Stimulated activated CD4-positive, alpha-beta T cell treated with anti-CD3 and anti-CD28 coated beads, TNF-alpha, amount 100 ng/mL, for 4 hours (primary cell): ENCODE data around the gene USP8.
"Not testable (repeated sequence)": the region's sequence is repeated elsewhere in the genome, so short reads cannot be mapped to it uniquely, and the experiment has no call there.

Experiments used
- DNase-seq, 3 experiments: peaks; one replicate each; pipeline ENCODE4 v3.0.0-alpha.2; 2020; ENCODE audit warnings: low read depth in 3 of 3

USP8 gene

DNA sequence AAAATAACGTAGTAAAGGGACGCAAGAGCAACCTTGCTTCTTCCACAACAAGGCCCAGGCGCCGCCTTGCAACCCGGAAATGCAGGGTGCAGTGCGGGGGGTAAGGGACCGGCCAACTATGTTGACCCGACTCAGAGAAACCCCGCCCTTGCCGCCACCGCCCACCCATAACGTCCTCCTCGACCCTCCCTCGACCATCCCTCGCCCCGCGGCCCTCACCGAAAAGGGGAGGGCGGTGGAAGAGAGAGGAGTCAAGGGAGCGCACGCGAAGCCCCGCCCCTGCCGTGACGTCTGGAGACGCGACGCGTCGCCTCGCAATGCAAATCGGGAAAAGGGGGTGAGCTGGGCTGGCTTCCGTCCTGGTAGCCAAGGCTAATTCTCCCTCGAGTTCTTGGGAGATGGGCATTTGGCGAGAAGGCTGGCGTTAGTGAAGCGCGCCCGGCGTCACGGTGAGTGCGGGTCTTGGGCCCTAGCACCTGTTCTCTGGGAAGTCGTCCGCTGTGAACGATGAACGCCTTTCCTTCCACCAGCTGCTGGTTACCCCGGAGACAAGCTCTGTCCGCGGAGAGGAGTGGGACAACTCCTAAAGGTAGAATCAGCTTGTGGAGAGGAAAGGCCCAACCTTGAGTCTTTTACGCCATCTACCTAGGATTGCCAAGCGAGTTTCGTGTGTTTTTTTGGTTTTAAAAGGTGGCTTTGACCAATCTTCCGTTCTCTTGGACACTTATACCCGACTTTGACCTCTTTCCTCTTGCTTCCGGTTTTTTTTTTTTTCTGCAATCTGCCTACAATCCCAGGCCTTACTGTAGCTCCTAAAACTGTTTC, at the start of gene USP8:
USP8 (plus strand) TSS at position 340 of the 825 bp plus-strand sequence. CDS start 14,669 bp downstream, outside the sequence.
- peak; percentile 79 to 86 (median 85) for DNase-seq

DNA sequence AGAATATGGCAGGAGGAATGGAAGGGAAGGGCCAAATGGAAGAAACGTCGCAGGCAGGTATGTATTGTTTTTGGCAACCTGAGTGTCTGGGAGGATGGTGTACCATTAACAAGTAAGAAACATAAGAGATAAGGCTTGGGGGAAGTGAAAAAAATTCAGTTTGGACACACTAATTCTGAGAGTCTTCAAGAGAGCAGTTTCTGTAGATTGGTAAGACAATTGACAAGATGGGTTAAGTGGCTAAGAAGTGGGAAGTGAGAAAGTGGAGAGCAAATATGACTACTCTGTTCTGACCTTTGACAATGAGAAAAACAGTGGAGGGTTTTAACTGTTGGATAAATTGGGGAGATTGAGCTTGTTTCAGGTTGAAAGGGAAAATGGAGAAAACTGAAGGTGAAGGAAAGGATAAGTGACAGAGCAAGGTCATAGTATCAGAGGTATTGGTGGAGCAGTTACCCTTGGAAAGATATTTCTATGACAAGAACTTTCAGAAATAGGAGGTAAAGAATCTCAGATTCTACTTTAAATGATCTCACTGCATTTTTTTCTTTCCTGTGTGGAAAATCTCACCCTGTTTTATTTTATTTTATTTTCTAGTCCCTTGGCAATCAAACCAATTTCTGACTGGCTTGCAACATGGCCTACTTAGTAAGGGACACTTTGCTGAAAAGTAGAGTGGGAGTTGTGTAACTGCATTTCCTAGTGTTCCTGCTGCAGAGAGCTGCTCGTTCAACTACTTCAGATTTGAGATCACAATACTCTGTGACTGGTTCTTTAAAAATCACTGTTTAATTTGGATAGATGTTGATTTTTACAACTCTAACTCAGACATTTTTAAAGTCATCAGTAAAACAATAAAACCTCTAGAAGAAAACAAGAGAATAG, 46.1 kb upstream of the USP8 start:
- DNase-seq: no peak

DNA sequence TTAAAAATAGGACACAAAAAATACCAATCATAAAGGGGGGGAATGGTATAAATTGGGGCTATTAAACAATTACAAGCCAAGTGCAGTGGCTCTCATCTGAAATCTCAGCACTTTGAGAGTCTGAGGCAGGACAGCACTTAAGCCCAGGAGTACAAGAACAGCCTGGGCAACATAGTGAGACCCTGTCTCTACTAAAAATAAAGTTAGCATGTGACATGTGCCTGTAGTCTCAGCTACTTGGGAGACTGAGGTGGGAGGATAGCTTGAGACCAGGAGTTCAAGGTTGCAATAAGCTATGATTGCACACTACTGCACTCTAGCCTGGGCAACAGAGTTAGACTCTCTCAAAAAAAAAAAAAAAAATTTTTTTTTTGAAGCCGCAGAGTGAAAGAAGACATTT, 45.4 kb upstream of the USP8 start:
- no peak for DNase-seq

DNA sequence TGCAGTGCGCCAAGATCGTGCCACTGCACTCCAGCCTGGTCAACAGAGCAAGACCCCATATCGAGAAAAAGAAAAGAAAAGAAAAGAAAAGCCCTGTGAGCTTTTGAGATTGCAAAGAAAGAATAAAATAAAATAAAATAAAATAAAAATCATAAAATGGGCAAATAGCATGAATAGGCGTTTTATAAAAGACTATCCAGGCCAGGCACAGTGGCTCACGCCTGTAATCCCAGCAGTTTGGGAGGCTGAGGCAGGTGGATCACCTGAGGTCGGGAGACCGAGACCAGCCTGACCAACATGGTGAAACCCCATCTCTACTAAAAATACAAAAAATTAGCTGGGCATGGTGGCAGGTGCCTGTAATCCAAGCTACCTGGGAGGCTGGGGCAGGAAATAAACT, 44.8 kb upstream of the USP8 start:
- DNase-seq: not testable (repeated sequence)

DNA sequence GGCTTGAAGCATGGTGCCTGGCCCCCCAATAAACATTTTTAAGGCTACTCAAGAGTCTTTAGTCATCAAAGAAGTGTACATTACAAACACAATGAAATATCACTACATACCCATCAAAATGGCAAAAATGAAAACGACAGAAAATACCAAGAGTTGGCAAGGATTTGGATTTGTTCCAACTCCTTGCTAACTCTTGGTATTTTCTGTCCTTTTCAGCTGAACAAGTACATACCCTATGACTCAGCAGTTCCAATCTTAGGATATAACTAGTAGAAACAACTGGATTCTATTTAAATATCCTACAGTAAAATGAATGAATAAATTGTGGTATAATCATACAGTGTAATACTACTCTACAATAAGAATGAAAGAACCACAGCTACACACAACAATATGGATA, 44.1 kb upstream of the USP8 start:
- no peak for DNase-seq

DNA sequence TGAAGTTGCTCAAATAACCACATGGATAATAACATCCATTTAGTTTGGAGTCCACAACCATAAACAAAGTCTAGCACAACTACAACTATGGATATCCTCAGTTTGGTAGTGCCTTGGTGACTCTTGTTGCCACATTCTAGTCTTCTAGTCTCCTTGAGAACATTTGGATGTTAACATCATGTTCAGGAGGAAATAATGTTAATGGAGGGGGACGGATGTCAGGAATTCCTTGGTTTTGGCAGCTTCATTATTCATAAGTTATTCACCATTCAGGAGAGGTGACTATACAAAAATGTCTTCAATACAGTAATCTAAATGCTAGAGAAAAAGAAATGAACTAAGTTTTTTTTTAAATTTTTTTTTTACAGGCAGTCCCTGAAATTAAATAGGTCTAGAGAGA, 42.8 kb upstream of the USP8 start:
- no peak for DNase-seq

DNA sequence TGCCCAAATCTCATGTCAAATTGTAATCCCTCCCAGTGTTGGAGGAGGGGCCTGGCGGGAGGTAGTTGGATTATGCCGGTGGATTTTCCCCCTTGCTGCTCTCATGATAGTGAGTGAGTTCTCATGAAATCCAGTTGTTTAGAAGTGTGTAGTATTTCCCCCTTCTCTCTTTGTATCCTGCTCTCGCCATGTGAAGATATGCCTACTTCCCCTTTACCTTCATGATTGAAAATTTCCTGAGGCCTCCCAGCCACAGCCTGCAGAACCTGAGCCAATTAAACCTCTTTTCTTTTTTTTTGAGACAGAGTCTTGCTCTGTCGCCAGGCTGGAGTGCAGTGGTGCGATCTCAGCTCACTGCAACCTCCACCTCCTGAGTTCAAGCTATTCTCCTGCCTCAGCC, 41.8 kb upstream of the USP8 start:
- not testable (repeated sequence) for DNase-seq

DNA sequence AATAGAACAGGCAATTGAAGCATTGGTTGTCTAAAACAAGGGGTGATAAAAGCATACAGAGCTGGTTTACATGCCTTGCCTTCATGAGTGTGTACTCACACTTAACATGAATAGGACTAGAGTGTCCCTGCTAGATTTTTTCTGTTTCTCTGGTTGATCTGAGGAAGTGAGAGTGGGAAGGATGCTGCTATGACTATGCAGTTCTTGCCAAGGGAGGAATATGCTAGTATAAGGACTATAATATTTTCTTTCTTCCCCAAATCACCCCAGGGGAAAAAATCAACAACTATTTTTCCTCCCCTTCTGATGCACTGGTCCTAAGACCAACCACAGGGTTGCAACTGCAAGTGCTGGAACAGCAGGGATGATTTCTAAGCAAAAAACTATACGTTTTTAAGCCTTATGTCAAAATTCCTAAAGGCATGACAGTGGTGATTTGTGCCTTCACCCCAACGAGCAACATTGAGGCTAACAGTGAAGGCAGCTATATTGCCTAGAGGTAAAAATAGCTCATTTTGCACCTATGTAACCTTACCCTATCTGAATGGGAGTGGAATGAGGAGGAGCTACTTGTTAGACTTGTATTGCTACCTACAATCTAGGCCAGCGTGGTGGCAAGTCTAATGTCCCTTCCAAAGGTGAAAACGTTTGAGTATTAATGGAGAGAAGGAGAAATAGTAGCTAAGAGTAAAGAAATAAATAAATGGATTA, 33.5 kb upstream of the USP8 start:
- no peak for DNase-seq

DNA sequence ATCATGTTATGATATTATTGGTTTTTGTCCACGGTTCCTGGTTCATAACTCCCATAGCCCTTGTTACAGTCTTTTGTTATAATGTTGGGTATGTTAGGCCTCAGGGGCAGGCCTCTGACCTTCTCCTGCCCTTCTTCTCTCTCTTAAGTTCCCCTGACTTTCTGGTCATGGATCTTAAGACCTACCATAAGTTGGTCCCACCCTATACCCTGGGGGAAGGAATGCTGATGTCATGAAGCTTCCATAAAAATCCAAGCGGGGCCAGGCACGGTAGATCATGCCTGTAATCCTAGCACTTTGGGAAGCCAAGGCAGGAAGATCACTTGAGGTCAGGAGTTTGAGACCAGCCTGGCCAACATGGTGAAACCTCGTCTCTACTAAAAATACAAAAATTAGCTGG, 32.6 kb upstream of the USP8 start:
- DNase-seq: not testable (repeated sequence)

DNA sequence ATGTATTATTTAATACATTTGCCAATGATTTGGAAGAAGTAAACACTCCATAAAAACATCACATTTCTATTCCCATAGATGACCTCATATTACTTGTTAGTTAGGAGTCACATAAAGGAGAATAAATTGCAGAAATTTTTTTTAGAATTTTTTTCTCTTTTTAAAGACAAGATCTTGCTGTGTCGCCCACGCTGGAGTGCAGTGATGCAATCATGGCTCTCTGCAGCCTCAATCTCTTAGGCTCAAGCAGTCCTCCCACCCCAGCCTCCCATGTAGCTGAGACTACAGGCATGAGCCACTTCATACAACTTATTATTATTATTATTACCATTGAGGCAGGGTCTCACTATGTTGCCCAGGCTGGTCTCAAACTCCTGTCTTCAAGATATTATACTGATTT, 12.3 kb upstream of the USP8 start:
- DNase-seq: no peak

DNA sequence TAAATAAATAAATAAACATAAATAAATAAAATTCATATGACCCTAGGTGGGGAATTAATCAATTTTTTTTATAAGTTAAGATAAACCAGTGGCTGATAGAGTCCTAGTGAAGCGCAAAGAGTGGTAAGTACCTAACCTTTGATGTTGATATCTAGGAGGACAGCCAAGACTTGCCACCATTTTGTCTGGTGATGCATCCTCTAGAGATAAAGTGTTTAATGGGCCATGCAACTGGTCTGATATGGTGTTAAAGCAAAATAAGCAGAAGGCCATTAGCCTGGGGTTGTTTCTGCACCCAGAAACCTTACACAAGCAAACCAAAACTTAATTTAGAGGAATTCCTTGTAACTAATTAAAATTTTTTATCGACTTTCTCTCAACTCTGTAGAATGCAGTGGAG, 9.6 kb upstream of the USP8 start:
- no peak for DNase-seq

DNA sequence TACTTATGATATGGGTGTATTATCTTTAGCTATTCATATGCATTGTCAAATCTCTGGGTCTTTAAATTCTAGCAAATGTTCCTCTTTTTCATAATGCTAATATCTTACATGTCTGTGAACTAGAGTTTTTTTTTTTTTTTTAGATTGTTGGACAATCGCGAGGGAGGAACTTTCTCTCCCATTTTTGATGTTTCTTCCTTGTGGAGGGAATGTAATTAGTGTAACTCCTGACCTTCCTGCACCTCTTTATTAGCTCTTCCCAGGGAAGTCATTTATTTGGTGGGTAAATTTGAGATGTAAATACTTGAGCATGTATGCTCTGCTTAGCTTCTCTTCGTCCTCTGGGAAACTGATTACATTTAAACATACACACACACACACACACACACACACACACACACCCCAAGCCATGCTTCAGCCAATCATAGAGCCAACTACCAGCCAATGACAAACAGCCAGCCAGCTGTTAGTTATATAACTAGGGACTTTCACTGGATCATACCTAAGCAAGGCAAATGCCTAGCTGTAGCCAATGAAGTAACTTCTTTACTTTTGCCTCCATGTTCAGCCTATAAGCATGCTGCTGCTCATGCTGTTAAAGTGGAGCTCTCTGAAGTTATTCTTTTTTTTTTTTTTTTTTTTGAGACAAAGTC, 8.3 kb upstream of the USP8 start:
- DNase-seq: no peak

DNA sequence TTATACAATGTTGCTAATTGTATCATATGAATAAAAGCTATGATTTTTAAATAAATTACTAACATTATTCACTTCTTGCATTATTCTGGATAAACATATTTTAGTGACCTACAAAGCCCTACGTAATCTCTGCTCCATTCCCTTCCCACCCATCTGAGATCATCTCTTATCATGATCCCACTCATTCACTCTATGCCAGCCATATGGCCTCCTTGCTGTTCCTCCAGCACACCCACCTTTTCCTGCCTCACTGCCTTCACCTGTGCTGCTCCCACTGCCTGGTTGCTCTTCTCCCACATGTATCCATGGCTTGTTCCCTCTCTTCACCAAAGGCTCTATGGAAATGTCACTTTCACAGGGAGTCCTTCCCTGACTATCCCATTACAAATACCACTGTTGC, 7.3 kb upstream of the USP8 start:
- no peak for DNase-seq

DNA sequence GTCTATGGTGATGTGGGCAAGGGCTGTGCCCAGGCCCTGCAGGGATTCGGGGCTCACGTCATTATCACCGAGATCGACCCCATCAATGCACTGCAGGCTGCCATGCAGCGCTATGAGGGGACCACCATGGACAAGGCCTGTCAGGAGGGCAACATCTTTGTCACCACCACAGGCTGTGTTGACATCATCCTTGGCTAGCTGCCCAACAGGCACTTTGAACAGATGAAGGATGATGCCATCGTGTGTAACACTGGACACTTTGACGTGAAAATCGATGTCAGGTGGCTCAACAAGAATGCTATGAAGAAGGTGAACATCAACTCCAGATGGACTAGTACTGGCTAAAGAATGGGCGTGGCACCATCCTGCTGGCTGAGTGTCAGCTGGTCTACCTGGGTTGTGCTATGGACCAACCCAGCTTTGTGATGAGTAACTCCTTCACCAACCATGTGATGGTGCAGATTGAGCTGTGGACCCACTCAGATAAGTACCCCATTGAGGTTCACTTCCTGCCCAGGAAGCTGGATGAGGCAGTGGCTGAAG, 6.1 kb upstream of the USP8 start:
- DNase-seq: no peak

DNA sequence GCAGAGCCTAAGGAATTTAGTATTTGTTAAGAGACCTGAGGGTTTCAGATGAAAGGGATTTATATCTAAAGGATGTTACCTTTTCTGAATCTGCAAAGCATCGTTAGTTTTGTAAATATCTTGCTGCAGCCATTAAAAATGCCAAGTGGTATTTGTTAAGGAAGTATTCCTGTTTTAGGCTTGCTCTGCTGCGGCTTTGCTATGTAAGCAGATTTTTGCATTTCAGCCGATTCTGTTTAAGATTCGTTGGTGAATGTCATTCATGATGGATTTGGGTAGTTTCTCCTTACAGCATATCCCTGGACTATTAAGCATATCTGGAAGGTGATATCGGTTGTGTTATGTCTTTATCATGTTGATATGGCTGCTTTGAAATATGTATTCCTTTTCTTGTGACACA, 1.0 kb downstream of the USP8 start:
- DNase-seq: no peak

DNA sequence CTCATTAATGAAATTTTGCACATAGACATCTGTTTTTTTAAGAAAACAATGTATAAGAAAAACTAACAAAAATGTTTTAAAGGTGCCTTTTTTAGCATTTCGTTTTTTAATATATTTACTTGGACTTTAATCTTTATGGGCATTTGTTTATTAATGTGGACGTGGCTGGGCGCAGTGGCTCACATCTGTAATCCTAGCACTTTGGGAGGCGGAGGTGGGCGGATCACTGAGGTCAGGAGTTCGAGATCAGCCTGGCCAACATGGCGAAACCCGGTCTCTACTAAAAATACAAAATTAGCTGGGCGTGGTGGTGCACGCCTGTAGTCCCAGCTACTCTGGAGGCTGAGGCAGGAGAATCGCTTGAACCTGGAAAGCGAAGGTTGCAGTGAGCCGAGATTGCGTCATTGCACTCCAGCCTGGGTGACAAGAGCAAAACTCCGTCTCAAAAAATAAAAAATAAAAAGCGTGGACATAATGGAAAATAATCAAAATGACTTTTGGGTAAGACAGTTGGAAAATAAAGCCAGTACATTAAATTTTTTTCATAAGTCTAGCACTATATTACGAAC, 1.6 kb downstream of the USP8 start:
- DNase-seq: not testable (repeated sequence)

DNA sequence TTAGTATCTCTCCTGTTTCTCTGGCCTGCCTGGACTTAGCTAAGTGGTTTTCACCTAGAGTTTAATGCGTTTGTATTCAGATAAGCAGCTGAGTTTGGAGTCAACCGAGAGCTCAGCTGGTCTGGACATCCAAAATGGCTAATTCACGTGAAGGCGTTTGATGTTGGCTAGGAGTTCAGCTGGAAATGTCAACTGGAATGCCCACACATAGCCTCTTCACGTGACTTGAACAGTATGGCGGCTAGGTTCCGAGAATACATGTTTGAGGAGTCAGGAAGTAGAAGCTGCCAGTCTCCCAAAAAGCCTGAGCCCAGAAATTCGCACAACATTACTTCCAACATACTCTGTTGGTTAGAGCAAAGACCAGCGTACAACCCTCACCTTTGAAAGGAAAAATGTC, 2.2 kb downstream of the USP8 start:
- DNase-seq: no peak

DNA sequence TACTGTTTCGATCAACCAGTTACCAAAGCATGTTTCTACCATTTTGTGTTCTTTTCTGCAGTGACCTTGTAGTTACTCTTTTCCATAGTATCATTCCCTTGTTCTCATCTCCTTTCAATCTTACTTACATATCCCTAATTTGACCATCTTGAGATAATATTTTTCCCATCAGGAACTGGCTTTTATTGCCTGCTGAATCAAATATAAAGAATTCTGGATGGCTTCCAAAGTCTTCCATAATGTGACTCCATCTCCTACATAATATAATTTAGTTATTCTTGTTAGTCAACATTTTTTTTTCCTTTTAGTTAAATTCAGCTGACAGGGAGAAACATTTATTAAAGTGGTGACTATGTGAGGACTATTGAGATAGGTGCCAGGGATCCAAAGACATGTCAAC, 7.0 kb downstream of the USP8 start:
- no peak for DNase-seq

DNA sequence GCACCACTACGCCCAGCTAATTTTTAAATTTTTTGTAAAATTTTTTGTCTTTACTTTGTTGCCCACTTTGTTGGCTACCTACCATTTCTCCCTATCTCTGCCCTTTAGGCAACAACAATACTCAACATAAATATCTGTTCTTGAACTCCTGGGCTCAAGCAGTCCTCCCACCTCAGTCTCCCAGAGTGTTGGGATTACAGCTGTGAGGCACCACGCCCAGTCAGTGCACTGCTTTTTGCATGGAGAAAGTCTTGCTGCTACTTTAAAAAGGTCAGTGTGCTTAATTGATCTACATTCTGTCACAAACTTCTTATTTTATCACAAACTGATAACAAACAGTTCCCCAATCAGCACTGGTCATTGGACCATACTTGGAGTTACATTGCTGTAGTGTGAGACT, 8.0 kb downstream of the USP8 start:
- DNase-seq: no peak

DNA sequence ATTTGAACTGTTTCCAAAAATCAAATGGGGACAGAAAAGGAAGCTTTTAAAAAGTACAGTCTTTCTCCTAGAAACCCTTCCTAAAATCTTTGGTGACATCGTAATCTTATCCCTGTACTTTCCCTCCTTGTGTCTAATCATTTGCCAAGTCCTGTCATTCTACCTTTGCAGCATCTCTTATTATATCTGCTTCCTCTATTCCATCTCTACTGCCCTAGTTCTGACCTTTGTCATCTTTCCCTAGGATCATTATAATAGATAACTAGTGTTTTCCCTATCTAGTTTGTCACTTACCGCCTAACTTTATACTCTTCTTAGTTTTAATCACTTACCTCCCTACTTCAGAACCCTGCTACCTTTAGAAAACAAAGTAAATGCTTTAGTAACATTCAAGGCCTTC, 11.6 kb downstream of the USP8 start:
- no peak for DNase-seq

DNA sequence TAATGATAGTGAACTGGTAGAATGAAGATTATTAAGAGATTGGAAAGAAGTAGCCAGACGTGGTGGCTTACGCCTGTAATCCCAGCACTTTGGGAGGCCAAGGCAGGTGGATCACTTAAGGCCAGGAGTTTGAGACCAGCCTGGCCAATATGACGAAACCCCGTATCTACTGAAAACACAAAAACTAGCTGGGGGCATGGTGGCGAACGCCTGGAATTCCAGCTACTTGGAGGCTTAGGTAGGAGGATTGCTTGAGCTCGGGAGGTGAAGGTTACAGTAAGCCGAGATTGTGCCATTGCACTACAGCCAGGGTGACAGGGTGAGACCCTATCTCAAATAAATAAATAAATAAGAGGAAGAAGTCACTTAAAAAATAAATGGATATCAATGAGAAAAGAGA, 14.0 kb downstream of the USP8 start:
- DNase-seq: no peak
